Fibroblast of mammary gland (primary cell): ENCODE data around the gene TNFRSF21.
"Not testable (repeated sequence)": the region's sequence is repeated elsewhere in the genome, so short reads cannot be mapped to it uniquely, and the experiment has no call there.

Source experiments
- DNase-seq: peaks from one replicate; pipeline ENCODE4 v3.0.0-alpha.2; 2010; ENCODE audit warnings: low read depth
- H3K4me3 ChIP-seq: 2 replicates; pipeline ENCODE4 v1.5.1; 2011; ENCODE audit warnings: low read depth, mild to moderate bottlenecking, low read length, moderate library complexity; ENCODE audit not compliant: control insufficient read depth
- TF ChIP-seq, protein P1 (sequence below): conservative IDR thresholded peaks from 2 replicates; pipeline ENCODE4 v1.5.1; 2011; ENCODE audit warnings: low read depth, low read length, inconsistent platforms; ENCODE audit not compliant: control insufficient read depth, insufficient read depth

Gene TNFRSF21

DNA sequence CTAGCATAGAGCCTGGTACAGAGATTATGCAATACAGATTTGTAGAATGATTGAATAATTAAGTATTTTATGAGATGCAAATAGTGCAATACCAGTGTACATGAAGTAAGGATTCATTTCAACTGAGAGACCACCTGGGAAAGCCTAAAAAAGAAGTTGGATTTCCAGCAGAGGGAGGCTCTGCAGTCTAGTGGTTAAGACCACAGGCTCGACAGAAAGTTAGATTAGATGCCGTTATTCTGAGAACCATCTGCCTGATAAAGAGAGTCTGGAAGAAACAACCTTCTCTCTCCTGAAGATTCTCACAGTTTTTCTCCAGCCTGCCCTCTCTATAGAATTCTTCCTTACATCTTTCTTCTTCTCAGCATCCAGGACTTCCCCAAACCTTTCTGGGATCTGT is 13.6 kb upstream of the TNFRSF21 start:
- no peak for DNase-seq
- TF ChIP-seq, protein P1, sequence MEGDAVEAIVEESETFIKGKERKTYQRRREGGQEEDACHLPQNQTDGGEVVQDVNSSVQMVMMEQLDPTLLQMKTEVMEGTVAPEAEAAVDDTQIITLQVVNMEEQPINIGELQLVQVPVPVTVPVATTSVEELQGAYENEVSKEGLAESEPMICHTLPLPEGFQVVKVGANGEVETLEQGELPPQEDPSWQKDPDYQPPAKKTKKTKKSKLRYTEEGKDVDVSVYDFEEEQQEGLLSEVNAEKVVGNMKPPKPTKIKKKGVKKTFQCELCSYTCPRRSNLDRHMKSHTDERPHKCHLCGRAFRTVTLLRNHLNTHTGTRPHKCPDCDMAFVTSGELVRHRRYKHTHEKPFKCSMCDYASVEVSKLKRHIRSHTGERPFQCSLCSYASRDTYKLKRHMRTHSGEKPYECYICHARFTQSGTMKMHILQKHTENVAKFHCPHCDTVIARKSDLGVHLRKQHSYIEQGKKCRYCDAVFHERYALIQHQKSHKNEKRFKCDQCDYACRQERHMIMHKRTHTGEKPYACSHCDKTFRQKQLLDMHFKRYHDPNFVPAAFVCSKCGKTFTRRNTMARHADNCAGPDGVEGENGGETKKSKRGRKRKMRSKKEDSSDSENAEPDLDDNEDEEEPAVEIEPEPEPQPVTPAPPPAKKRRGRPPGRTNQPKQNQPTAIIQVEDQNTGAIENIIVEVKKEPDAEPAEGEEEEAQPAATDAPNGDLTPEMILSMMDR = no peak
- H3K4me3 ChIP-seq = no peak overlapping the region

DNA sequence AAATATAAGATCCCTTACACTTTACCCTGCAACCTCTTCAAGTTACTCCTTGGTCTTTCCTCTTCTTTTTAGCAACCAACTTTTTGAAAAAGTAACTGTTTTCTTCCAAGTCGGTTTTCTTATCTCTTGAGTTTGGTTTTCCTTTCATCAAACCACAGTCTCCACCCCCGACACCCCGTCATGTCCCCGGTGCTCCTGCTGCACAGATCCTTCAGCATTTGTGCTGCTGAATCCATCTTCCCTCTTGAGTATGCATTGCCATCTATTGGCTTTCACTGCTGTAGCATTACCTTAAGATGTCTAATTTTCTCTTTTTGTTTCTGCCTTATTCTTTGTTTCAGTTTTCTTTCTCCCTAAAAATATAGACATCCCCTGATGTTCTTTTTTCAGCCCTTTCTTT is 11.9 kb upstream of the TNFRSF21 start:
- H3K4me3 ChIP-seq = no peak overlapping the region
- DNase-seq = no peak
- TF ChIP-seq, protein P1 = no peak

DNA sequence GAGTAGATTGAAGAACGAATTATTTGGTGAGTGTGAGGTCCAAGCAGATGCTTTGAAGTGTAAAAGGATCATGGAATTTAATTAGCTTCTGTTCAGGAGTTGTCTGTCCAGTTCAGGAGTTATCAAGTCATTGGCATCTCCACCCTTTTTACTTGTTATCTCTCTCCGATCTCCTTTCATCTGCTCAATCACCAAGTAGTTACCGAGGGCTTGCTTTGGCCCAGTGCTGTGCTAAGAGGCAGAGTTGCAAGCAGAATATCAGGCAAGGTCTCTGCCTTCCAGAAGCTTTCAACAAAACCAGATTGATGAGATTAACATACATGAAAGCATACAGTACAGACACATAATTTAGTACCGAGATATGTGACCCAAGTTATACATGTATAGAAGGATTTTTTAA is 10.2 kb upstream of the TNFRSF21 start:
- TF ChIP-seq, protein P1 = no peak
- no peak for DNase-seq
- no peak overlapping the region for H3K4me3 ChIP-seq

DNA sequence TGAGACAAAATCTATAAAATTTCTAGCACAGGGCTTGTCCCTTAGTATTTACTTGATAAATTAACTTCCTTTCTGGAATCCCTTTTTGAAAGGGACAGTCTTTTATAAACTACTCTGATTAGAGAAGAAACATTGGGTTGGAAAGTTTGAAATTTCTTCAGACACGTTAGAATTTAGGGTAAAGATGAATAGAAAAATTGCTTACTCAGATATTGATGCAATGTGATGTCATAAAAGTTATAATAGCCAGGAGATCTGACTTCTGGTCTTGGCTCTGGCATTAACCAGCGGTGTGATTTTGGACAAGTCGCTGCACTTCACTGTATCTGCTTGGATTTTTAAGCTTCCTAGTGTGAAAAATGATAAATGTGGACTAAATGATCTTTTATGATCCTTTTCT is 9.7 kb upstream of the TNFRSF21 start:
- DNase-seq = no peak
- TF ChIP-seq, protein P1 = no peak
- H3K4me3 ChIP-seq = no peak overlapping the region

DNA sequence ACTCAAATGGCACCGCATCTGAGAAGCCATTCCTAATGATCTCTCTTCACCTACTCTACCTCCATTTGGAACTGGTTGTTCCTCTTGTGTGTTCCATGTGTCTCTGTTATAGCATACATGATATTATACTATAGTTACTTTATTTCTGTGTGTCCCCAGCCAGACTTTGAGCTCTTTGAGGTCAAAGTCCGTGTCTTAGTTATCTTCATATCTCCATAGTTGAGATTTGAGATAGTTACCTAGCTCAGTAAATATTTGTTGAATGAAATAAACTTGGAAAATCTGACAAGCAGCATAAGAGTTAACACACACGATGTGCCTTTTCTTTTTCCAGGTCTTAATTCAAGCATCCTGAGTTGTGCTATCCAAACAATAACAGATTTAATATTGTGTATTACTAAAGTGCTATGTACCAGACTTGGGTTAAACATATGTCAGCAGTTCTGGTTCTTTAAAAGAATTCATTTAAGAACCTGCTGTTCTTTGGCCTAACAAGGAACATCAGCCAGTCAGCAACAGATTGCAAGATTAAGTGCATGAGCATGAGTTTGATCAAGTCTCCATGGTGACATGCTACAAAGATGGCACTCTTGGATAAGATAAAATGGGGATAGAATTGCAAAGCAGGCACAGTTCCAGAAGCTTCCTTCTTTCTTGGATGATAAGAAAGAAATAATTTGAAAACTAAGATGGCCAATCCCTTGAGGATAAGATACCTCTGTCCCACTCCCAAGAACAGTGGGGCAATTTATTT is 8.7 kb upstream of the TNFRSF21 start:
- no peak for DNase-seq
- TF ChIP-seq, protein P1 = no peak
- H3K4me3 ChIP-seq = no peak overlapping the region

DNA sequence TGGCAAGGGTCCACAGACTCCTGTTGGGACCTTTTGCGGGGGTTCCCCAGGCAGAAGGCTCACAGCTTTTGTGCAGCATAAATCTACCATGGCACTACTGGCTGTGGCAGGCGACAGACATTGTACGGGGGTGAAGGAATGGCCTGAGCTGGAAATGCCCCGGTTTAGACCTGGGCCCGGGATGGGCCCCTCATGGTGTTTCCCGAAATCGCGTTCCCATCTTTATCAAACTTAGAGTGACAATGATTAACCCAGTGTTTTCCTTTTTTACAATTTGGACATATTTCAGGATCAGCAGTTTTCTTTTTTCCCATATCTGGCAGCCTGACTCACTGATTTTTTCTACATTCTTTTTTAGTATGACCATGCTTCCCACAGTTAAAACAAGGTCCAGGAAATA is 5.5 kb upstream of the TNFRSF21 start:
- not testable (repeated sequence) for DNase-seq

DNA sequence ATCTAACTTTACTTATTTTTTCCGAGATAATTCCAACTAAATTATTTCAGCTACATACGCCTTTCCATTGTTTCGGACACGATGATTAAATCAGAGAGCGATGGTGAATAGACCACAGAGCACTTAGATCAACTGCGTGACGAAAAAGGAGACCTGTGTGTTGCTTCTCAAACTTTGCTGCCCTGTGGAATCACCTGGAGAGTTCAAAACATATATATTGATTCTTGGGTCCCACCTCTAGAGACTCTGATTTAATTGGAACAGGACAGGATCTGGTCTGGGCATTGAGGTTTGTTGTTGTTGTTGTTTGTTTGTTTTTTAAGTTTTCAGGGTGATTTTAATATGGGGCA is 401 bp upstream of the TNFRSF21 start:
- TF ChIP-seq, protein P1 = no peak
- no peak overlapping the region for H3K4me3 ChIP-seq
- DNase-seq = no peak

More for the DNA sequence above, 5.5 kb upstream of the TNFRSF21 start:
- H3K4me3 ChIP-seq = not testable (repeated sequence)
